Loucy (cell line): ENCODE results near the gene TRPC5OS.

Experiments
- H2AFZ ChIP-seq: fragments of 200-600 bp; sonication (generic); 2 replicates; pipeline ENCODE4 v1.6.0; 2016; ENCODE audit warnings: antibody characterized with exemption, mild to moderate bottlenecking, low read length, moderate library complexity
- H3F3A ChIP-seq: fragments of 200-600 bp; 2 replicates; pipeline ENCODE4 v1.6.0; 2016; ENCODE audit warnings: antibody characterized with exemption, low read depth, mild to moderate bottlenecking
- H3K27me3 ChIP-seq: fragments of 200-600 bp; sonication (generic); 2 replicates; pipeline ENCODE4 v1.6.1; 2014; ENCODE audit warnings: low read length, mild to moderate bottlenecking; ENCODE audit not compliant: insufficient read depth, poor library complexity, severe bottlenecking
- H3K36me3 ChIP-seq: fragments of 200-600 bp; sonication (generic); 2 replicates; pipeline ENCODE4 v1.6.1; 2016; ENCODE audit warnings: low read length; ENCODE audit not compliant: insufficient read depth
- H3K4me1 ChIP-seq: fragments of 200-600 bp; sonication (generic); 2 replicates; pipeline ENCODE4 v1.5.1; 2014; ENCODE audit warnings: low read length, mild to moderate bottlenecking; ENCODE audit not compliant: insufficient read depth, poor library complexity, severe bottlenecking
- H3K4me2 ChIP-seq: fragments of 200-600 bp; sonication (generic); 2 replicates; pipeline ENCODE4 v1.6.0; 2014; ENCODE audit warnings: antibody characterized with exemption, low read length, low read depth, mild to moderate bottlenecking; ENCODE audit not compliant: poor library complexity, severe bottlenecking
- H3K4me3 ChIP-seq: fragments of 200-600 bp; sonication (generic); 2 replicates; pipeline ENCODE4 v1.5.1; 2014; ENCODE audit warnings: low read length, mild to moderate bottlenecking, mixed read lengths; ENCODE audit not compliant: poor library complexity, severe bottlenecking
- H3K79me2 ChIP-seq: fragments of 200-600 bp; sonication (generic); 2 replicates; pipeline ENCODE4 v1.6.1; 2014; ENCODE audit warnings: low read length; ENCODE audit not compliant: insufficient read depth
- H3K9ac ChIP-seq: fragments of 200-600 bp; sonication (generic); 2 replicates; pipeline ENCODE4 v1.6.0; 2014; ENCODE audit warnings: mild to moderate bottlenecking, low read depth, low read length, moderate library complexity; ENCODE audit not compliant: poor library complexity, severe bottlenecking
- H3K9me2 ChIP-seq: fragments of 200-600 bp; sonication (generic); replicated peaks from 2 replicates; pipeline ENCODE4 v1.6.1; 2016; ENCODE audit warnings: low read depth, low read length, mixed read lengths
- H3K9me3 ChIP-seq: fragments of 200-600 bp; sonication (generic); 2 replicates; pipeline ENCODE4 v1.6.1; 2014; ENCODE audit warnings: mild to moderate bottlenecking, antibody characterized with exemption, low read length, low read depth; ENCODE audit not compliant: insufficient read depth
- H4K20me1 ChIP-seq: fragments of 200-600 bp; sonication (generic); 2 replicates; pipeline ENCODE4 v1.6.0; 2014; ENCODE audit warnings: antibody characterized with exemption, low read length, mild to moderate bottlenecking; ENCODE audit not compliant: insufficient read depth, poor library complexity, severe bottlenecking
- CTCF ChIP-seq: fragments of 200-600 bp; sonication (generic); conservative IDR thresholded peaks from 2 replicates; pipeline ENCODE4 v1.5.1; 2014; ENCODE audit warnings: mild to moderate bottlenecking, antibody characterized with exemption, low read length
- EZH2phosphoT487 ChIP-seq: fragments of 200-600 bp; IDR thresholded peaks from 2 replicates; pipeline ENCODE4 v1.6.1; 2018; ENCODE audit warnings: antibody characterized with exemption, mild to moderate bottlenecking, moderate library complexity, borderline replicate concordance

Gene TRPC5OS

GRCh38 chrX:111896148-111896547 lies 20.2 kb downstream of the TRPC5OS start:
- Histone ChIP-seq H3K9me3 (no peaks in the 10 kb centered on the region), H2AFZ (no peak overlapping the region), H3K9ac (no peak overlapping the region), H4K20me1 (no peaks in the 10 kb centered on the region), H3K4me1 (no peaks in the 10 kb centered on the region), H3K9me2 (no peaks in the 10 kb centered on the region), H3F3A (no peaks in the 10 kb centered on the region), H3K36me3 (no peaks in the 10 kb centered on the region), H3K79me2 (no peaks in the 10 kb centered on the region), H3K4me3 (no peak overlapping the region), H3K4me2 (no peak overlapping the region), H3K27me3 (no peaks in the 10 kb centered on the region)
- TF ChIP-seq CTCF (no peak), EZH2phosphoT487 (no peak)

GRCh38 chrX:111914398-111915090 lies 38.6 kb downstream of the TRPC5OS start:
- H3K36me3 ChIP-seq, result no peaks in the 10 kb centered on the region
- no peaks in the 10 kb centered on the region for H3F3A ChIP-seq
- H3K9ac ChIP-seq, result no peak overlapping the region
- H3K4me1 ChIP-seq, result no peaks in the 10 kb centered on the region
- no peaks in the 10 kb centered on the region for H3K79me2 ChIP-seq
- no peak overlapping the region for H2AFZ ChIP-seq
- no peak overlapping the region for H3K4me3 ChIP-seq
- no peaks in the 10 kb centered on the region for H4K20me1 ChIP-seq
- no peaks in the 10 kb centered on the region for H3K9me2 ChIP-seq
- no peaks in the 10 kb centered on the region for H3K27me3 ChIP-seq
- no peak for TF ChIP-seq EZH2phosphoT487
- no peak for TF ChIP-seq CTCF
- no peak overlapping the region for H3K4me2 ChIP-seq
- no peaks in the 10 kb centered on the region for H3K9me3 ChIP-seq

DNA sequence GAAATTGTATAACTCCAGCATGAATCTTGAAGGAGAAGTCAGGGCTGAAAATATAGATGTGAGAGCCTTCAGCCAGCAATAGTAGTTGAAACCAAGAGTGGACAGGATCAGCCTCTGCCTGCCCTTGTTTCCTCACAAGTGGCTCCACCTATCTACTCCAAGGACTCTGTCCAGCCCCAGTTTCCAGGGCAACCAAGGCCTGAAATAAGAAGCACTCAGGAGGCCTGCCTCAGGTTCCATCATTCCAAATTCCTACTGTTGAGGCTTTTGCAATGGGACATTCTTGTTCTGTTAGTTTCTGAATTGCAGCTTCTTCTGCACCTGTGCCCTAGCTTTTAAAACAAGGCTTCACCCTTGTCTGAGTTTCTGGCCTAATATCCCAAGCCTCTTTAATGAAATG lies 41.6 kb downstream of the TRPC5OS start:
- Histone ChIP-seq H2AFZ (no peak overlapping the region), H3K4me3 (no peak overlapping the region), H3K79me2 (no peaks in the 10 kb centered on the region), H3K9ac (no peak overlapping the region), H3K36me3 (no peaks in the 10 kb centered on the region), H3K4me1 (no peaks in the 10 kb centered on the region), H4K20me1 (no peaks in the 10 kb centered on the region), H3K9me3 (no peaks in the 10 kb centered on the region), H3K9me2 (no peaks in the 10 kb centered on the region), H3K27me3 (no peaks in the 10 kb centered on the region), H3K4me2 (no peak overlapping the region), H3F3A (no peaks in the 10 kb centered on the region)
- TF ChIP-seq EZH2phosphoT487 (no peak), CTCF (no peak)
